ENCODE data around the gene MRPL42.

Gene MRPL42

DNA sequence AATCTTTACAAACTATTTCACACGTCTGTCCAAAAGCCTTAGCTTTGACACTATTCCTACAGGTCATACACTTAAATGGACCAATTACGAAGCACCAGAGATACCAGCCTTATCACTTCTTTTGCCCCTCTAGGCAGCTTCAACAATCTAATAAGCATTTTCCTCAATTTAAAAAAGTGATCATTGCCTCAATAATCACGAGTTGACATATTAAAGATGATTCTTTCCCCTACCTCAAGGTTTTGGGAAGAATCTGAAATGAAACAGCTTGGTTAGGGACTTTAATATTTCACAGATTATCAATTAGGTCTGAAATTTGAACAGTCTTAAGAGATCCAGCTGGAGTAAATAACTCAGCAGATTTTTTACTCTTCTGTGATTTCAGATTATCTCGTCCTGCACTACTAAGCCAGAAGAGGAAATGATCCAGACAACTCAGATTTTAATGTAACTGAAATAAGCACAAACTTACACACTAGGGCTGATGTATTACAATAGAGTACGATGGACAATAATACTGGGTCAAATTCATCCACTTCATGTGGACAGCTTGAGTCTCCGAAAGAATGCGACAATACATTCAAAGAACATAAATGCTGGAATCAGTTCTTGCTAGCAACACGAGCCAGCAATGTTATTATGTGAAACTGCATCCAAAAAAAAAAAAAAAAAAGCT lies 41.4 kb upstream of the MRPL42 start:
- TF ChIP-seq, protein P1, sequence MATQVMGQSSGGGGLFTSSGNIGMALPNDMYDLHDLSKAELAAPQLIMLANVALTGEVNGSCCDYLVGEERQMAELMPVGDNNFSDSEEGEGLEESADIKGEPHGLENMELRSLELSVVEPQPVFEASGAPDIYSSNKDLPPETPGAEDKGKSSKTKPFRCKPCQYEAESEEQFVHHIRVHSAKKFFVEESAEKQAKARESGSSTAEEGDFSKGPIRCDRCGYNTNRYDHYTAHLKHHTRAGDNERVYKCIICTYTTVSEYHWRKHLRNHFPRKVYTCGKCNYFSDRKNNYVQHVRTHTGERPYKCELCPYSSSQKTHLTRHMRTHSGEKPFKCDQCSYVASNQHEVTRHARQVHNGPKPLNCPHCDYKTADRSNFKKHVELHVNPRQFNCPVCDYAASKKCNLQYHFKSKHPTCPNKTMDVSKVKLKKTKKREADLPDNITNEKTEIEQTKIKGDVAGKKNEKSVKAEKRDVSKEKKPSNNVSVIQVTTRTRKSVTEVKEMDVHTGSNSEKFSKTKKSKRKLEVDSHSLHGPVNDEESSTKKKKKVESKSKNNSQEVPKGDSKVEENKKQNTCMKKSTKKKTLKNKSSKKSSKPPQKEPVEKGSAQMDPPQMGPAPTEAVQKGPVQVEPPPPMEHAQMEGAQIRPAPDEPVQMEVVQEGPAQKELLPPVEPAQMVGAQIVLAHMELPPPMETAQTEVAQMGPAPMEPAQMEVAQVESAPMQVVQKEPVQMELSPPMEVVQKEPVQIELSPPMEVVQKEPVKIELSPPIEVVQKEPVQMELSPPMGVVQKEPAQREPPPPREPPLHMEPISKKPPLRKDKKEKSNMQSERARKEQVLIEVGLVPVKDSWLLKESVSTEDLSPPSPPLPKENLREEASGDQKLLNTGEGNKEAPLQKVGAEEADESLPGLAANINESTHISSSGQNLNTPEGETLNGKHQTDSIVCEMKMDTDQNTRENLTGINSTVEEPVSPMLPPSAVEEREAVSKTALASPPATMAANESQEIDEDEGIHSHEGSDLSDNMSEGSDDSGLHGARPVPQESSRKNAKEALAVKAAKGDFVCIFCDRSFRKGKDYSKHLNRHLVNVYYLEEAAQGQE (IDR thresholded peaks at IDR 0.05; ENCODE audit: insufficient read depth in 1 of 2, low read depth in 2 of 2, low read length in 2 of 2) = no peak
- TF ChIP-seq TAF1 (IDR thresholded peaks at IDR 0.05; ENCODE audit: borderline replicate concordance, insufficient read depth, low read length) = no peak
- TF ChIP-seq FOXP2 (optimal IDR thresholded peaks at IDR 0.05; ENCODE audit: borderline replicate concordance, extremely low read depth, extremely low read length, insufficient read depth) = no peak
- no peak for TF ChIP-seq SIN3A (IDR thresholded peaks at IDR 0.05; ENCODE audit: borderline replicate concordance, insufficient read depth, low read length)

GRCh38 chr12:93426412-93426805 lies 40.9 kb upstream of the MRPL42 start:
- TF ChIP-seq SIN3A (IDR thresholded peaks at IDR 0.05; ENCODE audit: borderline replicate concordance, insufficient read depth, low read length) (no peak), FOXP2 (optimal IDR thresholded peaks at IDR 0.05; ENCODE audit: borderline replicate concordance, extremely low read depth, extremely low read length, insufficient read depth) (no peak), POLR2AphosphoS5 (IDR thresholded peaks at IDR 0.05; ENCODE audit: low read depth, low read length) (no peak), TAF1 (IDR thresholded peaks at IDR 0.05; ENCODE audit: borderline replicate concordance, insufficient read depth, low read length) (no peak)
- TF ChIP-seq, protein P1 (IDR thresholded peaks at IDR 0.05; ENCODE audit: insufficient read depth in 1 of 2, low read depth in 2 of 2, low read length in 2 of 2) = no peak

GRCh38 chr12:93427779-93428564 lies 39.3 kb upstream of the MRPL42 start:
- TF ChIP-seq, protein P1 (IDR thresholded peaks at IDR 0.05; ENCODE audit: insufficient read depth in 1 of 2, low read depth in 2 of 2, low read length in 2 of 2) = no peak
- TF ChIP-seq TAF1 (IDR thresholded peaks at IDR 0.05; ENCODE audit: borderline replicate concordance, insufficient read depth, low read length) (no peak), SIN3A (IDR thresholded peaks at IDR 0.05; ENCODE audit: borderline replicate concordance, insufficient read depth, low read length) (no peak), FOXP2 (optimal IDR thresholded peaks at IDR 0.05; ENCODE audit: borderline replicate concordance, extremely low read depth, extremely low read length, insufficient read depth) (no peak), POLR2AphosphoS5 (IDR thresholded peaks at IDR 0.05; ENCODE audit: low read depth, low read length) (no peak)

GRCh38 chr12:93429448-93429847 lies 37.9 kb upstream of the MRPL42 start:
- no peak for TF ChIP-seq POLR2AphosphoS5 (IDR thresholded peaks at IDR 0.05; ENCODE audit: low read depth, low read length)
- TF ChIP-seq SIN3A (IDR thresholded peaks at IDR 0.05; ENCODE audit: borderline replicate concordance, insufficient read depth, low read length) = no peak
- no peak for TF ChIP-seq FOXP2 (optimal IDR thresholded peaks at IDR 0.05; ENCODE audit: borderline replicate concordance, extremely low read depth, extremely low read length, insufficient read depth)
- no peak for TF ChIP-seq TAF1 (IDR thresholded peaks at IDR 0.05; ENCODE audit: borderline replicate concordance, insufficient read depth, low read length)
- TF ChIP-seq, protein P1 (IDR thresholded peaks at IDR 0.05; ENCODE audit: insufficient read depth in 1 of 2, low read depth in 2 of 2, low read length in 2 of 2) = no peak

All from PFSK-1 (cell line).